Measurements from ENCODE around the gene CAMTA1. TPM values are rescaled to one million over a fixed set of nuclear protein-coding genes. Genes with fewer than 3 reads are reported as not detected.
A peak's percentile ranks its signal among the peaks of the same experiment; 100 is the strongest.

CAMTA1 gene
- total and polyA plus RNA-seq, 4 donors = 90.5 to 236 (median 195) TPM

DNA sequence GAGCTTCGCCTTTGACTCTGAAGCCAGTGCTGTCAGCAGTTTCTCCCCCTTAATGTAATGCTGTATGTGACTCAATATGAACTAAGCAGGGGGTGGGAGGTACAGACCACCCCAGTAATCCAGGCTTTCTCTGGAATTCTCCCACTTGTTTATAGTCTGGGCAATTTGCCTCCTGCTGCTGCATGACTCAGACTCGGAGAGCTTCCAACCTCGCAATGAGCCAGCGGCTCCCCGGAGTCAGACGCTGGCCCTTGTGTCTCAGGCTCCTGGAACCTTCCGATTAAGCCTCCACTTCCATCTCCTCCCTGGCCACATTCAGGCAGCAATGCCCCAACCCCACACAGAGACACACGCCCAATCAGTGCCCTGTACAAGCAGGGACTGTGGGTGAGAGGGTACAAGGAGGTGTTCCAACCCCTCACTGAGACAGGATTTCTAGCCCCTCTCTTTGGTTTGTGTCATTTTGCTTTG lies 514.1 kb downstream of the CAMTA1 start:
- DNase-seq (ENCODE audit: low read depth in 4 of 6, low spot score in 6 of 6) = peak in 4 of 6 donors; percentile 47 to 88 (median 71)
- peaks cover 19% of the 10 kb centered on the region for H3K4me1 ChIP-seq (ENCODE audit: control insufficient read depth, insufficient read depth, low read length)
- no peaks in the 10 kb centered on the region for H3K36me3 ChIP-seq (ENCODE audit: control insufficient read depth, insufficient read depth, low read length)
- H3K27me3 ChIP-seq (ENCODE audit: control insufficient read depth, insufficient read depth, low read length) = no peaks in the 10 kb centered on the region
- peaks cover 2% of the 10 kb centered on the region for H3K9me3 ChIP-seq (ENCODE audit: control insufficient read depth, insufficient read depth, low read length)
- WGBS (ENCODE audit: insufficient coverage) = 14% methylated on average over 6 of the region's 8 CpGs
- H3K4me3 ChIP-seq (ENCODE audit: low read depth, low read length) = no peak overlapping the region
- H3K27ac ChIP-seq (ENCODE audit: low read depth, low read length) = peak overlapping the region; percentile 37

DNA sequence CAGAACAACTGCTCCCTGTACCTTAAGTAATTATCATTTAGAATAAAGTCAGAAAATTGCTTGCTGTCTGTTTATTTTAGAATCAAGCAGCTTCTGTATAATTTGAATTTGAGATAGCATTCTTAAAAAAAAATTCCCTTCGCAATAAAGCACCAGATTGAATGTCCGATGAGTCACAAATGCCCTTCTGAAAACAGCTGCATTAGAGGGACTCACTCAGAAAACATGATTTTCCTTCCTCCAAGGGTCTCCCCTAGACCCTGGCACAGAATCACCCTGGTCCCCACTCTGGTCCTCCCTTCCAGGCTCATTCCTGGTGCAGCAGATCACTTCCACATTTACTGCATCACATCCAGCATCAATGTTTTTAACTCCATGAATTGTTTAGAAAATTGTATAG lies 514.7 kb downstream of the CAMTA1 start:
- no peak for DNase-seq (ENCODE audit: low read depth in 4 of 6, low spot score in 6 of 6)
- Histone ChIP-seq H3K27me3 (ENCODE audit: control insufficient read depth, insufficient read depth, low read length) (no peaks in the 10 kb centered on the region), H3K36me3 (ENCODE audit: control insufficient read depth, insufficient read depth, low read length) (no peaks in the 10 kb centered on the region), H3K9me3 (ENCODE audit: control insufficient read depth, insufficient read depth, low read length) (peaks cover 2% of the 10 kb centered on the region), H3K4me1 (ENCODE audit: control insufficient read depth, insufficient read depth, low read length) (peaks cover 14% of the 10 kb centered on the region), H3K27ac (ENCODE audit: low read depth, low read length) (no peak overlapping the region), H3K4me3 (ENCODE audit: low read depth, low read length) (no peak overlapping the region)
- 92% methylated on average over 2 of the region's 2 CpGs for WGBS (ENCODE audit: insufficient coverage)

DNA sequence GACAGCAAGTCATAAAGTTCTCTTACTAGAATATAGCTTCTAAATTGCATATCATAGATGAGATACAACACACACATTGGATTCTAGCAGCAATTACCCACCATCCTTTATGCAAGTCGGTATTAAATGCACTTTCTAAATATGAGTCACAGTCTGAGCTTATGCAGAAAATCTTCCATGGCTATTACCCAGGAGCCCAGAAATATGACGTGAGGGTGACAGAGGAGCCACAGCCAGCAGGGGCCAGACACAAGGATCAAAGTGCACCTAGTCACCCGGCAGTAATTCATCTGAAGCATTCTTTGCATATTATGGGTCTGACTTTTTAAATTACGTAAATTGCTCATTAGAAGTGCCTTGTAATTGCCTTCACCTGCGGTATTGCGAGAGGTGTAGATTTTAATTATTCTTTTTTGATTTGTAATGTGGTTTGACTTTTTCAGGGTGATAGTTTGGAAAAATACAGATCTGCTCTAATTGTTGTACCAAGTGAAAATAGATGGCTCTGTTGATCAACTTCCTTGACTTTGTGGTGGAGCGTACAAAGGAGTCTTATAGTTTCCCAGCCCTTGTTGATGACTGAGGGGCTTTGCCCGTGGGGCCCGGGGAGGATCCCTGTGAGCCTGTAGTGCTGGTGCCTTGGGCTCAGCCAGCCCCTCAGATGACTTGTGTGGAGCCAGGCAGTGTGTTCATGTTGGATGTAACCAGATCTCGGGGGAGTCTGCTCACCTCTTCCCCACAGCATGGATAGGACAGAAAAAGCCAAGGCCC lies 515.8 kb downstream of the CAMTA1 start:
- no peak overlapping the region for H3K27ac ChIP-seq (ENCODE audit: low read depth, low read length)

DNA sequence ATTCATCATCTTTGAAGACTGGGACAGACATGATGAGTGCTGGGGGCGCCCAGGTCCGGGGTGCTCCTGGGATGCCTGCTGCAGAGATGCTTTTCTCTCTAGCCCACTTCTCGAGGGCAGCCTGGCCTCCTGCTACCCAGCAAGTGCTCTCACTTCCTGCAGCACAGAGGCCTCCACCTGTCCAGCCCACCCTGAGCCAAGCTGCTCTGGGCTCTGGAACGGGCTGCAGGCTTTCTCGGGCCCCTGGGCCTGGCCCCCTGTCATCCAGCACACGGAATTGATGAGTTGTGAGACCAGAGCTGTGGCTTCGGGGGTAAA lies 516.4 kb downstream of the CAMTA1 start:
- H3K4me3 ChIP-seq (ENCODE audit: low read depth, low read length) = no peak overlapping the region
- peaks cover 14% of the 10 kb centered on the region for H3K4me1 ChIP-seq (ENCODE audit: control insufficient read depth, insufficient read depth, low read length)
- no peaks in the 10 kb centered on the region for H3K36me3 ChIP-seq (ENCODE audit: control insufficient read depth, insufficient read depth, low read length)
- no peak overlapping the region for H3K27ac ChIP-seq (ENCODE audit: low read depth, low read length)
- DNase-seq (ENCODE audit: low read depth in 4 of 6, low spot score in 6 of 6) = no peak
- peaks cover 2% of the 10 kb centered on the region for H3K9me3 ChIP-seq (ENCODE audit: control insufficient read depth, insufficient read depth, low read length)
- WGBS (ENCODE audit: insufficient coverage) = 58% methylated on average over 7 of the region's 7 CpGs
- H3K27me3 ChIP-seq (ENCODE audit: control insufficient read depth, insufficient read depth, low read length) = no peaks in the 10 kb centered on the region

More for the DNA sequence above, 515.8 kb downstream of the CAMTA1 start:
- peaks cover 14% of the 10 kb centered on the region for H3K4me1 ChIP-seq (ENCODE audit: control insufficient read depth, insufficient read depth, low read length)
- H3K36me3 ChIP-seq (ENCODE audit: control insufficient read depth, insufficient read depth, low read length) = no peaks in the 10 kb centered on the region
- H3K9me3 ChIP-seq (ENCODE audit: control insufficient read depth, insufficient read depth, low read length) = peaks cover 2% of the 10 kb centered on the region
- 84% methylated on average over 10 of the region's 10 CpGs for WGBS (ENCODE audit: insufficient coverage)
- peak in 1 of 6 donors; percentile 51 for DNase-seq (ENCODE audit: low read depth in 4 of 6, low spot score in 6 of 6)
- no peak overlapping the region for H3K4me3 ChIP-seq (ENCODE audit: low read depth, low read length)
- no peaks in the 10 kb centered on the region for H3K27me3 ChIP-seq (ENCODE audit: control insufficient read depth, insufficient read depth, low read length)

DNA sequence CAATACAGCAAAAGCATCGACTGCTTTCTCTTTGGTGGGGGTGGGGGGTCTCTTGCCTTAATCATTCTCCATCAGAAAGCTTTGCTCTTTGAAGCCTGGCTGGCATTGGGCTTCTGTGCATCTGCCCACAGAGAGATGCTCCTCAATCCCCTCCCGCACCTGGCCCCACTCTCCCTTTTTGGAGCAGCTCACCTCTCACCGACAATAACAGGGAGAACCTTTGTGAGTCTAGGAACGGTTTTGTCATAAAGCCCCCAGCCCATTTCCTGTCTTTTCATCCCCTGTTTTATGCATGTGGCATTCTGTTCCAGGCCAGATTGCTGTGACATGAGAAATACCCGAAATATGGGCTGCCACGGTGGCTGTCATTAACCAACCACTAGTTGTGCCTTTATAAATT lies 516.9 kb downstream of the CAMTA1 start:
- Histone ChIP-seq H3K9me3 (ENCODE audit: control insufficient read depth, insufficient read depth, low read length) (no peaks in the 10 kb centered on the region), H3K27me3 (ENCODE audit: control insufficient read depth, insufficient read depth, low read length) (no peaks in the 10 kb centered on the region), H3K4me1 (ENCODE audit: control insufficient read depth, insufficient read depth, low read length) (peaks cover 14% of the 10 kb centered on the region), H3K27ac (ENCODE audit: low read depth, low read length) (no peak overlapping the region), H3K4me3 (ENCODE audit: low read depth, low read length) (no peak overlapping the region), H3K36me3 (ENCODE audit: control insufficient read depth, insufficient read depth, low read length) (no peaks in the 10 kb centered on the region)
- DNase-seq (ENCODE audit: low read depth in 4 of 6, low spot score in 6 of 6) = peak in 1 of 6 donors; percentile 51
- 48% methylated on average over 5 of the region's 6 CpGs for WGBS (ENCODE audit: insufficient coverage)

DNA sequence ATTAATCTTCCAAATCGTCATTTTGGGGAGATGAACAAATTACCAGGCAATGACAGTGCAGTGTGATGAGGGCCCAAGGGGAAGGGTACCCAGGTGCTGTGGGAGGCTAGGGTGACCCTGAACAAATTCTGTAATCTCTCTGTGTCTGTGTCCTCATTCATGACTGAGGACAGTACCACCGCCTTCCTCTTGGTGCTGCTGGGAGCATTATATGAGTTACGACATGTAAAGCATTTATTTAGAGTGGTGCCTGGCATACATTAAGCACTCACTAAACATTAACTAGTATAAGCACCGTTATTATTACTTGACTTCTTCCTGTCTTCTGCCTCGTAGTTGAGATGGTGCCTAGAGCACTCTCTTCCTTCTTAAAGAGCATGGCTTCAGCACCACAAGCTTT lies 517.6 kb downstream of the CAMTA1 start:
- Histone ChIP-seq H3K4me1 (ENCODE audit: control insufficient read depth, insufficient read depth, low read length) (peaks cover 14% of the 10 kb centered on the region), H3K27me3 (ENCODE audit: control insufficient read depth, insufficient read depth, low read length) (no peaks in the 10 kb centered on the region), H3K27ac (ENCODE audit: low read depth, low read length) (no peak overlapping the region), H3K36me3 (ENCODE audit: control insufficient read depth, insufficient read depth, low read length) (no peaks in the 10 kb centered on the region), H3K4me3 (ENCODE audit: low read depth, low read length) (no peak overlapping the region), H3K9me3 (ENCODE audit: control insufficient read depth, insufficient read depth, low read length) (peaks cover 2% of the 10 kb centered on the region)
- whole genome bisulfite sequencing (ENCODE audit: insufficient coverage) = 62% methylated on average over 3 of the region's 5 CpGs
- peak in 1 of 6 donors; percentile 57 for DNase-seq (ENCODE audit: low read depth in 4 of 6, low spot score in 6 of 6)

DNA sequence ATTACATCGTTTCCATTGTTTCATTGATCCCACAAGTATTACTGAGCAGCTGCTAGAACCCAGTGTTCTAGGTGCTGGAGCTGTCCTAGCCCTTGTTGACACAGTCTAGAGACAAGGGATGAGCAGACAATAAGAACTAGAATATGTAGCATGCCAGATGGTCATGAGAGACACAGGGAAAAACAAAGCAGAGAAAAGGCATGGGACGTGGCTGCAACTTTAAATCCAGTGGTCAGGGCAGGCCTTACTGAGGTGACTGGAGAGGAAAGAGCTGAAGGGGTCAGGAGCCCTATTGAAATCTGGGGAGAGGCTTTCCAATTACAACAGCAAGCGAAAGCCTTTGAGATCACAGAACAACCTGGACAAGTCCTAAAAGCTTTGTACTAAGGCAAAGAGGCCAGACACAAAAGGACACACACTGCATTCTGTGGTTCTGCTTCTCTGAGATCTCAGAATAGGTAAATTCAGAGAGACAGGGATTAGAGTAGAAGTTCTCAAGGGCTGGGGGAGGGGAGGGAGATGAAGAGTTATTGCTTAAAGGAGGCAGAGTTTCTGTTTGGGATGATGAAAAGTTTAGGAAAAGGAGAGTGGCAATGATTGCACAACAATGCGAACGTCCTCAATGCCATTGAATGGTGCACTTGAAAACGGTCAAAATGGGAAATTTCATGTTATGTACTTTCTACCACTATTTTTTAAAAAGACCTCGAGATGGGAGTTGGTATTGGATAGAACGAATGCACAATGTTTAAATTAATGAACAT lies 518.5 kb downstream of the CAMTA1 start:
- 86% methylated on average over 2 of the region's 8 CpGs for WGBS (ENCODE audit: insufficient coverage)
- no peaks in the 10 kb centered on the region for H3K36me3 ChIP-seq (ENCODE audit: control insufficient read depth, insufficient read depth, low read length)
- H3K27me3 ChIP-seq (ENCODE audit: control insufficient read depth, insufficient read depth, low read length) = no peaks in the 10 kb centered on the region

DNA sequence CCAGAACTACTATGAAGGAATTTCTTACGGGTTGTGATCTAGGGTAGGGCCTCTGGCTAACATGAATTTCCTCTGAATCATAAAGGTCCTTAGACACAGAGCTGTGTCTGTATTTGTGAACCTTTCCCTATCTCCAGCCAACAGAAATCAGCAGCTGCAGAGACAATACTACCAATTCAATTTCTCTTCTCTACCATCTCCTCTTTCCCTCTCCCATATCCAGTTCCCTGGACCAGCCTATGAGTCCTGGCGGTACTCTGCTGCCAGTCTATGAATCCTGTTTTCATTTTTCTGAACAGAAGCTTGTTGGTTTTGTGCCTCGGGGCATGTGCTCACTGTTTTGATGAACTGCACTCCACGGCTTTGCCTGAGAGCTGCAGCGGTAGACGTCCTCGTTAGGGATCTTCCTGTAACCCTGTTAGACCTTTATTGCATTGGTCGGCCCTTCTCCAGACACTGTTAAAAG lies 527.9 kb downstream of the CAMTA1 start:
- 47% methylated on average over 2 of the region's 8 CpGs for WGBS (ENCODE audit: insufficient coverage)
- no peak overlapping the region for H3K27ac ChIP-seq (ENCODE audit: low read depth, low read length)

More for the DNA sequence above, 518.5 kb downstream of the CAMTA1 start:
- Histone ChIP-seq H3K4me1 (ENCODE audit: control insufficient read depth, insufficient read depth, low read length) (peaks cover 14% of the 10 kb centered on the region), H3K27ac (ENCODE audit: low read depth, low read length) (no peak overlapping the region), H3K4me3 (ENCODE audit: low read depth, low read length) (no peak overlapping the region), H3K9me3 (ENCODE audit: control insufficient read depth, insufficient read depth, low read length) (peaks cover 6% of the 10 kb centered on the region)
- DNase-seq (ENCODE audit: low read depth in 4 of 6, low spot score in 6 of 6) = no peak

DNA sequence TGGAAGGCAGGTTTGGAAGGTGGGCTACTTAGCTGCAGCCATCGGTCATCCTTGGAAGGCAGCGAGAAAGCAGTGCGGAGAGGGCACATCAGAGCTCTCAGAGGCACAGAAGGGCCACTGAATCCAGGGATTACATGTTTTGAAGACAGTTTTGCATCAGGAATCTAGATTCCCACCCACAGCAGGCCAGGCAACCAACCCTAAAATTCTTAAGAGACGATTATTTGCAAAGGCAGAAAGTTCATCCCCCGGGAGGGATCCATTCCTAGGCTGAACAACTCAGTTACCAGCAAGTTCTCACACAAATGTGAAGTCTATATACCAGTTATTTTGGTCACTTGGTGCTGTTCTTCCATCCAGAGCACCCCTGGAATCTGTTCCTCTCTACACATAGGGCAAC lies 528.6 kb downstream of the CAMTA1 start:
- WGBS (ENCODE audit: insufficient coverage) = 100% methylated on average over 3 of the region's 5 CpGs
- Histone ChIP-seq H3K27me3 (ENCODE audit: control insufficient read depth, insufficient read depth, low read length) (no peaks in the 10 kb centered on the region), H3K9me3 (ENCODE audit: control insufficient read depth, insufficient read depth, low read length) (no peaks in the 10 kb centered on the region), H3K27ac (ENCODE audit: low read depth, low read length) (no peak overlapping the region), H3K36me3 (ENCODE audit: control insufficient read depth, insufficient read depth, low read length) (no peaks in the 10 kb centered on the region), H3K4me3 (ENCODE audit: low read depth, low read length) (no peak overlapping the region), H3K4me1 (ENCODE audit: control insufficient read depth, insufficient read depth, low read length) (peaks cover 9% of the 10 kb centered on the region)
- DNase-seq (ENCODE audit: low read depth in 4 of 6, low spot score in 6 of 6) = peak in 1 of 6 donors; percentile 12

More for the DNA sequence above, 527.9 kb downstream of the CAMTA1 start:
- Histone ChIP-seq H3K36me3 (ENCODE audit: control insufficient read depth, insufficient read depth, low read length) (no peaks in the 10 kb centered on the region), H3K27me3 (ENCODE audit: control insufficient read depth, insufficient read depth, low read length) (no peaks in the 10 kb centered on the region), H3K4me1 (ENCODE audit: control insufficient read depth, insufficient read depth, low read length) (peaks cover 9% of the 10 kb centered on the region), H3K4me3 (ENCODE audit: low read depth, low read length) (no peak overlapping the region), H3K9me3 (ENCODE audit: control insufficient read depth, insufficient read depth, low read length) (peaks cover 3% of the 10 kb centered on the region)
- peak in 1 of 6 donors; percentile 69 for DNase-seq (ENCODE audit: low read depth in 4 of 6, low spot score in 6 of 6)
